Lower lobe of right lung (tissue), 2 donors: ENCODE data around the gene NUDCD3. TPM values are rescaled to one million over a fixed set of nuclear protein-coding genes. Genes with fewer than 3 reads are reported as not detected.

Experiments used
- ATAC-seq, 2 donors: fragments of 200-7000 bp; cut with Tn5 transposase; one replicate each; pipeline ENCODE4 v1.9.1; 2020 to 2022; ENCODE audit warnings: mild to moderate bottlenecking in 2 of 2, moderate library complexity in 2 of 2
- DNase-seq: peaks from one replicate; pipeline ENCODE4 v3.0.0-alpha.2; 2020
- H3K27ac ChIP-seq: fragments of 200-600 bp; one replicate; pipeline ENCODE4 v1.8.0; 2022
- H3K27me3 ChIP-seq: fragments of 200-600 bp; one replicate; pipeline ENCODE4 v1.8.0; 2022; ENCODE audit warnings: low read depth
- H3K36me3 ChIP-seq: fragments of 200-600 bp; one replicate; pipeline ENCODE4 v1.8.0; 2022; ENCODE audit warnings: mild to moderate bottlenecking
- H3K4me1 ChIP-seq: fragments of 200-600 bp; one replicate; pipeline ENCODE4 v1.8.0; 2022
- H3K4me3 ChIP-seq: fragments of 200-600 bp; one replicate; pipeline ENCODE4 v1.8.0; 2022; ENCODE audit warnings: mild to moderate bottlenecking
- H3K9me3 ChIP-seq: fragments of 200-600 bp; one replicate; pipeline ENCODE4 v1.8.0; 2022
- intact Hi-C: fragments of 100-400 bp; cut with DNase I; formaldehyde crosslinking; loops from one replicate; pipeline ENCODE4 v1.11.0; 2022
- total RNA-seq: library from RNA; stranded (reverse); fragmentation: NEBNext Ultra II Directional; extraction: Animal tissue kit (Norgen Biotek cat#: 25700); gene quantifications from one replicate; pipeline ENCODE4 v1.2.1, GENCODE V29; 2021
- TF ChIP-seq, protein P1 (sequence below): fragments of 200-600 bp; IDR thresholded peaks from one replicate; pipeline ENCODE4 v1.8.0; 2022; ENCODE audit warnings: antibody characterized with exemption, mild to moderate bottlenecking
- donor health status: DM: no; HTN: yes; CAD: no; lungs with severe emphysema.

NUDCD3 gene
- total RNA-seq, 1 donor from 2014 or later, result 87.6 TPM

DNA sequence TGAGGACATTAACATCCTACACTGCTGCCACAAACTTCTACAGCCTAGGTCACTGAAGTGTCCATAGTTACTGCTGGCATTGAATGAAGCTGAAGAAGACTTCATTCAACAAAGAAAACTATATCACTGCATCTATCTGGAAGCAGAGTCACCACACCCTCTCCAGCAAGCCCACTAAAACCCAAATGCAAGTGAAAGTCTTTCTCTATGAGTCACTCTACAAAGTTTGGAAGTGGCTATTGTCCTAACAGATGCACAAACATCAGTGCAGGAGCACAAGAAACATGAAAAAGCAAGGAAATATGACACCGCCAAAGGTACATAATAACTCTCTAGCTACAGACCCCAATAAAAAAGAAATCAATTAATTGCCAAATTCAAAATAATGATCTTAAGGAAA is 121.6 kb downstream of the NUDCD3 start:
- intact Hi-C loops, result no loop called here
- Histone ChIP-seq H3K27me3 (no peaks in the 10 kb centered on the region), H3K4me3 (no peak overlapping the region), H3K9me3 (no peaks in the 10 kb centered on the region), H3K36me3 (no peaks in the 10 kb centered on the region), H3K4me1 (no peaks in the 10 kb centered on the region), H3K27ac (no peak overlapping the region)
- DNase-seq (no peak), ATAC-seq (no peak)
- TF ChIP-seq, protein P1, sequence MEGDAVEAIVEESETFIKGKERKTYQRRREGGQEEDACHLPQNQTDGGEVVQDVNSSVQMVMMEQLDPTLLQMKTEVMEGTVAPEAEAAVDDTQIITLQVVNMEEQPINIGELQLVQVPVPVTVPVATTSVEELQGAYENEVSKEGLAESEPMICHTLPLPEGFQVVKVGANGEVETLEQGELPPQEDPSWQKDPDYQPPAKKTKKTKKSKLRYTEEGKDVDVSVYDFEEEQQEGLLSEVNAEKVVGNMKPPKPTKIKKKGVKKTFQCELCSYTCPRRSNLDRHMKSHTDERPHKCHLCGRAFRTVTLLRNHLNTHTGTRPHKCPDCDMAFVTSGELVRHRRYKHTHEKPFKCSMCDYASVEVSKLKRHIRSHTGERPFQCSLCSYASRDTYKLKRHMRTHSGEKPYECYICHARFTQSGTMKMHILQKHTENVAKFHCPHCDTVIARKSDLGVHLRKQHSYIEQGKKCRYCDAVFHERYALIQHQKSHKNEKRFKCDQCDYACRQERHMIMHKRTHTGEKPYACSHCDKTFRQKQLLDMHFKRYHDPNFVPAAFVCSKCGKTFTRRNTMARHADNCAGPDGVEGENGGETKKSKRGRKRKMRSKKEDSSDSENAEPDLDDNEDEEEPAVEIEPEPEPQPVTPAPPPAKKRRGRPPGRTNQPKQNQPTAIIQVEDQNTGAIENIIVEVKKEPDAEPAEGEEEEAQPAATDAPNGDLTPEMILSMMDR, result no peak

DNA sequence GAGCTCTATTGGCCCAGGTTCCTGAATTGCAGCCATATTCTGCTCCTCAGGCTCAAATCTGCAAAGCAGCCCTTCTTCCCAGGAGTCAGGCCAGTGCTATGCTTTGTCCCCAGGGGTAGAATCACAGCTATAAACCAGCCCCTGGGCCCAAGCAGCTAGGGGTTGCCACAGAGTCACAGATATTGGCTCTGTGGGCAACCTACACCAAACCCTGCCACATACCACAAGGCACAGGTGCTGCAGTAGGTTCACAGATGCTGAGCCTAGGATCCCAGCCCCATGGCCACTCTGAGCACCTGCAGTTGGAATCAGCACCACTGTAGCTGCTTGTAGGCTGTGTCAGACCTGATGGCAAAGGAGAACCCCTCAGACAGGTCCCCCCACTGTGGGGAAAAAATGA is 122.0 kb downstream of the NUDCD3 start:
- Histone ChIP-seq H3K27ac (no peak overlapping the region), H3K4me1 (no peaks in the 10 kb centered on the region), H3K36me3 (no peaks in the 10 kb centered on the region), H3K9me3 (no peaks in the 10 kb centered on the region), H3K27me3 (no peaks in the 10 kb centered on the region), H3K4me3 (no peak overlapping the region)
- intact Hi-C loops, result no loop called here
- no peak for DNase-seq
- TF ChIP-seq, protein P1, result no peak
- ATAC-seq, result no peak

DNA sequence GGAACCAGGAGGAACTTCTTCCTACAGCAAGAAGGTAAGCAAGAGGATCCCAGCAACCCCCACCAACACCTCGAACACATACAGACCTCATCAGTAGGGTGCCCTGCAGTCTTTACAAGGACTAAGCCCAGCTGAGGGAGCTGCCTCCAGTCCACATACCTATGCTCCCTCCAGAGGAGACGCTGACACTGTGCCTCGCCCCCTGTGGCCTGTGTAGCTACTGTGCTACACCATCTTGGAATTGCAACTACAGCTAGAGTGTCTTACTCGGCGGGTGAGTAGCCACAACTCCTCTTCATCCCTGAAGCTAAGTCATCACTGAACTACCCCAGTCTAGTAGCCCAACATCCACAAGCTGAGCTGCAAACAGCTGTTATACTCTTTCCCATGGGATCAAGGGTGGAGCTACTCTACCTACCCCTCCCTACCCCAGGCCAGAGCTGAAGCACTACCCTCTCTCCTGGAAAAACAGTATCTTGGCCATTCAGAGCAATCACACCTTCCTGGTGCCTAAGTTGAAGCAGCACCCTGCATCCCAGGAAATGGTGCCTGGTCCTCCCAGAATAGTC is 122.9 kb downstream of the NUDCD3 start:
- DNase-seq (no peak), ATAC-seq (no peak)
- intact Hi-C loops, result no loop called here
- TF ChIP-seq, protein P1, result no peak
- Histone ChIP-seq H3K27me3 (no peaks in the 10 kb centered on the region), H3K4me1 (no peaks in the 10 kb centered on the region), H3K36me3 (no peaks in the 10 kb centered on the region), H3K4me3 (no peak overlapping the region), H3K27ac (no peak overlapping the region), H3K9me3 (no peaks in the 10 kb centered on the region)

DNA sequence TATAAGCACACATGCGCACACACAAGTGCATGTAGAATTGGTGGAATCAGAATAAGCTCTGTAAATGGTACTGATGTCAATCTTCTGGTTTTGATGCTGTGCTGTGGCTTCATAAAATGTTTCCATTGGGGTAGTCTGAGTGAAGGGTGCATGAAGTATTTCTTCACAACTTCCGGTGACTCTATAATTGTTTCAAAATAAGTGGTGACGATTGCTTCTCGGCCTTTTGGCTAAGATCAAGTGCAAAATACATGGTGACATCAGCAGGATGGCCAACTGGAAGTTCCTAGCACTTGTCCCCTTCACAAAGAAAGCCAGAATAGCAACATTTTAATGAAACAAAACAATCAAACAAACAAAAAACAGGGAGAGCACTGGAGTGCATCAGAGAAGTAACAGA is 123.5 kb downstream of the NUDCD3 start:
- no peaks in the 10 kb centered on the region for H3K9me3 ChIP-seq
- ATAC-seq (no peak), DNase-seq (no peak)
- intact Hi-C loops, result no loop called here
- H3K4me1 ChIP-seq, result no peaks in the 10 kb centered on the region
- H3K4me3 ChIP-seq, result no peak overlapping the region
- H3K36me3 ChIP-seq, result no peaks in the 10 kb centered on the region
- H3K27ac ChIP-seq, result no peak overlapping the region
- H3K27me3 ChIP-seq, result no peaks in the 10 kb centered on the region
- TF ChIP-seq, protein P1, result no peak

DNA sequence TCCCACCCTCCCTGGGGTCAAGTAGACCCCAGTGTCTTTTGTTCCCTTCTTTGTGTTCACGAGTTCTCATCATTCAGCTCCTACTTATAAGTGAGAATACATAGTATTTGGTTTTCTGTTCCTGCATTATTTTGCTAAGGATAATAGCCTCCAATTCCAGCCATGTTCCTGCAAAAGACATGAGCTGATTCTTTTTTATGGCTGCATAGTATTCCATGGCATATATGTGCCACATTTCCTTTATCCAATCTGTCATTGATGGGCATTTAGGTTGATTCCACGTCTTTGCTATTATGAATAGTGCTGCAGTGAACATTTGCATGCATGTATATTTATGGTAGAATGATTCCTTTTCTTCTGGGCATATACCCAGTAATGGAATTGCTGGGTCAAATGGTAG is 136.8 kb downstream of the NUDCD3 start:
- DNase-seq (no peak), ATAC-seq (no peak)
- TF ChIP-seq, protein P1, result no peak
- intact Hi-C loops, result no loop called here
- H3K4me1 ChIP-seq, result no peaks in the 10 kb centered on the region
- no peaks in the 10 kb centered on the region for H3K36me3 ChIP-seq
- H3K9me3 ChIP-seq, result no peaks in the 10 kb centered on the region
- H3K27ac ChIP-seq, result no peak overlapping the region
- no peak overlapping the region for H3K4me3 ChIP-seq
- H3K27me3 ChIP-seq, result peaks cover 5% of the 10 kb centered on the region
